Measurements from ENCODE around the gene RNF141. TPM values are rescaled to one million over a fixed set of nuclear protein-coding genes. Genes with fewer than 3 reads are reported as not detected.

RNF141 gene
- total RNA-seq, 1 experiment from 2014 or later = 11.5 TPM

DNA sequence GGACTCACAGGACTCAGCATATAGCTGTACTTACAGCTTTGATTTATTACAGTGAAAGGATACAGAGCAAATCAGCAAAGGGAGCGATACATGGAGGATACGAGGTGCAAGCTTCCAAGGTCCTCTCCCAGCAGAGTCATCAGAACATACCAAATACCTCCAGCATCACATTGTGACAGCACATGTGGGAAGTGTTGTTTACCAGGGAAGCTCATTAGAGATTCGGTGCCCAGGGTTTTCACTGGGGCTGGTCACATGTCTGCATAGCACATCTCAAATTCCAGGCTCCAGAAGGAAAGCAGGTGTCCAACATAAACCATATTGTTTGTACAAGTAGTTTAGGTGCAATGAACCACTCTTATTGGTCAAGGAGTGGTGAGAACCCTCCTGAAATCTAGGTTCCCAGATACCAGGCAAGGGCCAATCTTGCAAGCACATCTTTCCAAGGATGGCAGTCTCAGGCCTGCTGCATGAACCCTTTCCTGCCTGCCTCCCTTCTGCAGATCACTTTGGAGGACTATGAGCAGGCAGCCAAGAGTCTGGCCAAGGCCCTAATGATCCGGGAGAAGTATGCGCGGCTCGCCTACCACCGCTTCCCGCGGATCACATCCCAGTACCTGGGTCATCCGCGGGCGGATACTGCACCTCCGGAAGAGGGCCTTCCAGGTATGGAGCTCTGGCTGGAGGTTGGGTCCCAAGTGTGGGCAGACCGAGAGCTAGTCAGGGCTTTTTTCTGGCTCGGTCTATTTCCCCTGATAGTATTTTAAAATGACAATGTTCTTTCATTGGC lies 59.2 kb downstream of the RNF141 start:
- no peak for DNase-seq (ENCODE audit: low read depth)

DNA sequence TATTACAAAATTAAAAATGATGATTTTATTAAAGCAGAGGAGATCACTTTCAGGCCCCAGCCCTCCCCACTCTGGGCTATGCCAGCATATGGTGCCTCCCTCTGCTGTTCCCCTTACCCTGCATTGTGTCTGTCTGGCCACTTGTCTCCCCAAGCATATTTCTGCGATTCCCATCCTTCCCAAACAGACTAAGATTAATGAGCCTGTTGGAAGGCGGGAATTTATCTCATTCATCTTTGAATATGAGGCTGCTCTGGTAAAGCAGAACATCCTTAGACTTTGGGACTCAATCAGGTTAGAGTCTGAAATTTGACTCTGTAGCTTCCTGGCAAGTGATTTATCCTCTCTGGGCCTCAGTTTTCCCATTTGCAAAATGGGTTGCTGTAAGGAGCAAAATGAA lies 60.2 kb downstream of the RNF141 start:
- no peak for DNase-seq (ENCODE audit: low read depth)

DNA sequence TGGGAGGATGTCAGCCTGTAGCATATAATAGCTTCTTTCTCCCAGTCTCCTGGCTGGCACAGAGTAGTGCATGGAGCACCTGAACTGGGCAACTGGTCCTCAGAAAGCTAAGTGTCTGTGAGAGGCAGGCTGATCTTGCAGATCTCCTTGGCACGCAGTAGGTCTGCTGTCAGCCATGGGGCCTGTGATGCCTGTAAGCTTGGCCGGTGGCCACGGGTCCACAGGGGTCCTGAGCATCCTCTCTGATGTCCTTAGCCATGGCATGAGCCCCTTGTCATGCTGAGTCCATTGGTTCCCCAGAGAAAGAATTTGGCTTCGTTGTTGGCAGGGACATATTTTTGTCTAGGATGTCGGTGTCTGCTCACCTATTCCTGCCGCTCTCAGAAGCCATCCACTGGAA lies 61.0 kb downstream of the RNF141 start:
- no peak for DNase-seq (ENCODE audit: low read depth)

DNA sequence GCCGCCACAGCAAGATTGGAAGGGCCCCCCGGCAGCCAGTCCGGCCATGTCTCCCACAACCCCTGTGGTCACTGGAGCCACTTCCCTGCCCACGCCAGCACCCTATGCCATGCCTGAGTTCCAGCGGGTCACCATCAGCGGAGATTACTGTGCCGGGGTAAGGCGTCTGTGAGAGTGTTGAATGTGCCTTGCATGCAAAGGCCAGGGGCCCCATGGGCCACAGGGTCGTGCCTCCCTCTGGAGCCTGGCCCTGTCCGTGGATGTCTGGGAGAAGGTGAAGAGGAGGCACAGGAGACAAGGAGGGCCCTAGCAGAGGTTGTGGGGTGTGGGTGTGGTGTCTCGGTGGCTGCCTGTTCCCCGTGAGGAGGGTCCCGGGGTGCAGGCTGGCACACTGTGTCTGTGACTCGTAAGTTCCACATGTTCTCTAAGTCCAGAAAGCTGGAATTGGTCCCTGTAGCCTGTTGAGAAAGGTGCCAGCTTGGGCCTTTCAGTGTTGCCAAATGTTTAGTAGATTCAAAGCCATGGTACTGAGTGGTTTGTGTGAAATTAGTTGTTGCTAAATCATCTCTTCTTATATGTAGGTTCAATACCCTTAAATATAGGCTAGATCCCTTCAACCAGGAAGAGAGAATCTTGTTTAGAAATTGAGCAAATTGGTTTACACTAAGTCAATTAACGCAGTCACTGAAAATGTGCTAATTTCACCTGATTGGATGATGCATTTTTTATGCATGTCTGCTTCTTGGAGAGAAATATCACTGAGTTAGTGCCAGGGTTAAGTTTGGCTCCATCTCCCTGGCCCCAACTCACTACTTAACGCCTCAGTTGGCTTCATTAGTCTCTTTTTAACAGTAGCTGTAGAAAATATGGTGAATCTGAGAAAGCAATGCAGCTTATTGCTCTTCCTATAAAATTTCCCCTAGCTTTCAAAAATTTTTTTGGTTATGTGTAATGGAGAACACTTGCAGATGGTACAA lies 62.1 kb downstream of the RNF141 start:
- no peak for DNase-seq (ENCODE audit: low read depth)

DNA sequence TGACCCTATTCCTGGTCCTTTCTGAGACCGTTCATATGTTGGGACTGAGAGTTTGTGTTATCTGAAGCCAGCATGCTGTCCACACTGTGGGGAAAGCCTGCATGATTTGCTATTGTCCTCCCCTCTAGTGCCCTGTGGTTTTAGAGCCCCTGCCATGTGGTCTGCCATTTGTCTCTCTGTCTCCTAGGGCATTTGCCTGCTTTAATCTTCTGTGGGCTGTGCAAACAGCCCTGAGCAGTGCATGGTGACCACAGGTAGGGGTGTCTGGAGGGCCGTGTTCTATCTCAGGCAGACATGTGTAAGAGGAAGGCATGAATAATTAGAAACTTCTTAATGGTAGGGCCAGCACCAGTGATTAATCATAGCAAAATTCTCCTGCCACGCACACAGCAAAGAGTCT lies 62.9 kb downstream of the RNF141 start:
- no peak for DNase-seq (ENCODE audit: low read depth)

DNA sequence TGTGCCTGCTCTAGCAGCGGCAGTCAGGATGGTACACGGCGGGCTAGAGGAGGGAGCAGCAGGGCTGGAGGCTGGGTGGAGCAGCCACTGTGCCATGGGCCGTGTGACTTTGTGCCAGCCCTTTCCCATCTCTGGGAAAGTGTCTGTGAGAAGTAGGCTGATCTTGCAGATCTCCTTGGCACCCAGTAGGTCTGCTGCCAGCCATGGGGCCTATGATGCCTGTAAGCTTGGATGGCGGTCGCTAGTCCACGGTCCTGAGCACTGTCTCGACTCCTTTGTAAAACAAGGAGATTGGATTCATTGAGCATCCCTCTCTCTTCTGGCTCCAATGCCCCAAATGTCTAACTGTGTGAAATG lies 63.3 kb downstream of the RNF141 start:
- DNase-seq (ENCODE audit: low read depth) = no peak

DNA sequence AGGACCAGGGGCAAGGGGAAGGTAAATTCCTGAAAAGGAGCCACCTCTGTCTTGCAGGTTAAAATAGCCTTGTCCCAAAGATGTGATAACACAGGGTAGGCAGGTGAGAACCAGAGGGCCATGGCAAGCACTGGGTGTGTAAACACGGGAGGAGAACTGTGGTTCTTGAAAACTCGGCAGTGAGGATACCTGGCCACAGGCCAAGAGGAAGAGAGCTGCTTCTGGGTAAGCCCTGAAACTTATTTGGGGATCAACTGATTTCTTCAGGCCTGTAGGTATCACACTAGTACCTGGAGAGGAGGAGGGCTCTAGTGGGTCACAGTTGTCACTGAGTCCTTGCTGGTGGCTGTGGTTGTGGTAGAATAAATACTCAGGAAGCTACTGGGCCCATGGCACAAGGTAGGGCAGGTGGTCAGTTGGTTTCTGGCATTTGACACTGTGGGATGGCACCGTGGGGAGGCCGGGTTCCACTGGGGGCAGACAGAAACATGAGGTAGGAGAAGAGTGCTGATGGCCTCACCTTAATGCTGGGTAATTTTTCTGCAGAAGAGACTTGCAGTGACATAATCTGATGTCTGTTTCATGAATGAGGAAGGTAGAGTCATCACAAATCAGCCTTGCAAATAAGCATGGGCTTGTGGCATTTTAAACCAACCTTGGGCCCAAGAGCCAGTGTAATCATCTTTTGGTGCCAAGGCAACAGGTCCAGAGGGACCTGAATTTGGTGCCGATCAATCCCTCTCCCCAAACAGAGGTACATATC lies 63.9 kb downstream of the RNF141 start:
- no peak for DNase-seq (ENCODE audit: low read depth)

DNA sequence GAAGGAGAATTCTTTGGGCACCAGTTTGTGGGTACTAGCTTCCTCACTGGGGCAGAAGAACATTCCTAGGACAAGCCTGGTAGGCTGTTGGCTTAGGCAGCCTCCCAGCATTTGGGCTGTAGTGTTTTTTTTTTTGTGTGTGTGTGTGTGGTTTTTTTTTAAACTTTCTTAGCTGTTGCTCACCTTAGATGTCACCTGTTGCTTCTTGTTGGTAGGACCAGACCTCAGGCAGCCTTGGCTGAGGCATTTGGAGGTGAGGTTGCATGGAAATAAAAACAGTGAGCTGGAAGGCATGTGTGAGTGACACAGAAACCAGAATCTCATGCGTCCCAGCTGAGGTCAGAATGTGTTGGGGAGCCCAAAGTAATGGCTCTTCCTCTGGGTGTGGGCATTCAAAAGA lies 64.6 kb downstream of the RNF141 start:
- DNase-seq (ENCODE audit: low read depth) = no peak

DNA sequence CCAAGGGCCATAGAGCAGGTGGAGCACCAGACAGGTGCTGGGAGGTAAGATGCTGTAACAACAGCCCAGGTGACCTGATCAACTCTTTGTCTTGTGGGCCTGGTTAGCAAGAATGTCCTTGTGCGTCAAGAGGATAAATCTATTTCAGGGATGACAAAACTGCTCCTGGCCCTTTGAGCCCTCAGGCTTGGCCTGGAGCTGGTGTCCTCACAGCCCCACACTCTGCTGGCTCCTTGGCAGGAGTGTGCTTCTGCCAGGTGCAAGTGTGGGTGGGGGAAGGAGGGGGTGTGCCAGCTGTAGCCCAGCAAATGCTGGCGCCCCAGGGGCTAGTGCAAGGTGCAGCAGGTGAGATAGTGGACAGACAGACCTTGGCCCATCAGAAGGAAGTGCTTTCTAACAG lies 66.4 kb downstream of the RNF141 start:
- no peak for DNase-seq (ENCODE audit: low read depth)

DNA sequence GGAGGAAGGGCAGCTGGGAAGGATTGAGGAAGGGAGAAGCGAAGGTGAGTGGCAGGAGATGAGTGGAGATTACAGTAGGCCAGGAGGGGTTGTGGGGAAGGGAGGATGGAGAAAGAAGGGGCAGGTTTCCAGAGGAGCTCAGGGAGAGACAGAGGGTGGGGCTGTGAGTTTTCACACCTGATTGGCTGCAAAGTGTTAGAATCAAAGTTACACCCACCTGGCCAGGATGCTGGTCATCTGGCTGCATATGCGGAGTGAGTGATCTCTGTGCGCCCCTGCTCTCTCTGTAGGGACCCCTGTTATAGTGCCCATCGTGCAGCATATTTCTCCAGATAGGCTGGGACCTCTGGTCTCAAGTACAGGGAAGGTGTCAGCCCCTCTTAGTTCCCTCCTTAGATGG lies 67.6 kb downstream of the RNF141 start:
- DNase-seq (ENCODE audit: low read depth) = no peak

DNA sequence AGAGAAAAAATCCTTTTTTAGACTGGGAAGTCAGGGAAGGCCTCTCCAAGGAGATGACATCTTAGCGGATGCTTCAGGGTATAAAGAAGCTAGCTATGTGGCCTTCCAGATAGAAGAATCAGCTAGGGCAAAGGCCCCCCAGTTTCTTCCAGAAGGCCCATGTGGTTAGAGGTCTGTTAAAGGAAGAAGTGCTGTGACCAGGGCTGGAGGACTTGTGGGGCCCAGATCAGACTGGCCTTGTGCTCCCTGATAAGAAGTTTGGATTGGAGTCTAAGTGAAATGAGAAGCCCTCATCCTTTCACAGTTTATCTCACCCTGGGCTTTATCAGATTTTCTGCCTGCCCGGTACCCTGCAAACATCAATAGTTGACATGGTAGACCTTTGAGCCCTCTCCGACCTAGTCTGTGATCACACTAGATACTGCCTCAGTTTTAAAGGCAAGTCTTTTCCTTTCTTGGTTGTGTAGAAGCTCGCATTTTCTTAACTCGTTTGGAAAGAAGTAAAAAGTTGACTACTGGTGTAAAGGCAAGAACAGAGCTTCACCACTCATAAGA lies 78.2 kb downstream of the RNF141 start:
- DNase-seq (ENCODE audit: low read depth) = no peak

Other genes with a start within 250 kb of the RNF141 start
- 19.4 and 23.4 TPM in 2 replicates for gene SBF2, start 247.0 kb downstream of the RNF141 start, total RNA-seq (2014; rRNA removed; shearing (Covaris generic))
- gene ADM, start 236.1 kb downstream of the RNF141 start, total RNA-seq (2014; rRNA removed; shearing (Covaris generic)) = 16.3 and 26.2 TPM in 2 replicates
- gene AMPD3, start 85.9 kb downstream of the RNF141 start, total RNA-seq (2014; rRNA removed; shearing (Covaris generic)) = 1.3 and 2.0 TPM in 2 replicates
- not detected in 2 replicates for gene LYVE1, start 27.5 kb upstream of the RNF141 start, total RNA-seq (2014; rRNA removed; shearing (Covaris generic))
- not detected in 2 replicates for gene IRAG1, start 152.6 kb upstream of the RNF141 start, total RNA-seq (2014; rRNA removed; shearing (Covaris generic))
- 14.3 and 15.0 TPM in 2 replicates for gene CTR9, start 210.1 kb upstream of the RNF141 start, total RNA-seq (2014; rRNA removed; shearing (Covaris generic))